Transverse colon (tissue), 4 donors: ENCODE data around the gene NAA80.

Experiments used
- CTCF ChIP-seq, 5 experiments: fragments of 200-600 bp in 3 of 5; fragments of 450-650 bp in 2 of 5; sonication (generic) in 3 of 5; IDR thresholded peaks; 1 replicate in 2 of 5; 2 replicates in 3 of 5; pipeline ENCODE4 v1.5.1; 2016 to 2017; ENCODE audit warnings: antibody characterized with exemption in 5 of 5, inconsistent platforms in 3 of 5, mild to moderate bottlenecking in 2 of 5, moderate library complexity in 1 of 5
- EP300 ChIP-seq: sonication (generic); formaldehyde crosslinking; IDR thresholded peaks from one replicate; pipeline ENCODE4 v1.6.1; 2017; ENCODE audit warnings: antibody characterized with exemption, low read depth
- POLR2A ChIP-seq: fragments of 450-650 bp; IDR thresholded peaks from one replicate; pipeline ENCODE4 v1.6.1; 2016; ENCODE audit warnings: antibody characterized with exemption, mild to moderate bottlenecking, moderate library complexity
- POLR2AphosphoS5 ChIP-seq, 3 donors: sonication (generic); formaldehyde crosslinking; IDR thresholded peaks; one replicate each; pipeline ENCODE4 v1.6.1; 2016; ENCODE audit warnings: antibody characterized with exemption in 3 of 3

- TF ChIP-seq CTCF (IDR thresholded peaks at IDR 0.05) (no peak), POLR2A (no peak), POLR2AphosphoS5 (IDR thresholded peaks at IDR 0.05) (no peak), EP300 (no peak)
Observed at GRCh38 chr3:50341537-50341936, 42.3 kb upstream of the NAA80 start.
